Measurements from ENCODE around the gene MROH7. TPM values are rescaled to one million over a fixed set of nuclear protein-coding genes. Genes with fewer than 3 reads are reported as not detected.

Gene MROH7
- total RNA-seq, 4 donors from 2014 or later: 11.6 to 20.8 (median 14.8) TPM

DNA sequence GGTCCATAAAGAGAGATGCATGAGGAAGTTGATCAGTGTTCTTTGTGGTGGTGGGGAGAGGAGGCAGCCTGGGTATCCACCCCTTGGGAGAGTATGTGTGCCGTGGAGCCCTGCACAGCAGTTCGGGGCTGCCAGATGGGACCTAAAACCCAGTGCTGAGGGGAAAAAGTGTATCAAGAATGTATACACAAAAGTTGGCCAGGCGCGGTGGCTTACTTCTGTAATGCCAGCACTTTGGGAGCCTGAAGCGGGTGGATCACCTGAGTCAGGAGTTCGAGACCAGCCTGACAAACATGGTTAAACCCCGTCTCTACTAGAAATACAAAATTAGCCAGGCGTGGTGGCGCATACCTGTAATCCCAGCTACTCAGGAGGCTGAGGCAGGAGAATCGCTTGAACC lies 70.0 kb downstream of the MROH7 start:
- WGBS: 97% methylated on average over 10 of the region's 10 CpGs
- no peak for TF ChIP-seq EP300 (IDR thresholded peaks at IDR 0.05)
- TF ChIP-seq POLR2AphosphoS5 (IDR thresholded peaks at IDR 0.05): no peak
- TF ChIP-seq, protein P1, sequence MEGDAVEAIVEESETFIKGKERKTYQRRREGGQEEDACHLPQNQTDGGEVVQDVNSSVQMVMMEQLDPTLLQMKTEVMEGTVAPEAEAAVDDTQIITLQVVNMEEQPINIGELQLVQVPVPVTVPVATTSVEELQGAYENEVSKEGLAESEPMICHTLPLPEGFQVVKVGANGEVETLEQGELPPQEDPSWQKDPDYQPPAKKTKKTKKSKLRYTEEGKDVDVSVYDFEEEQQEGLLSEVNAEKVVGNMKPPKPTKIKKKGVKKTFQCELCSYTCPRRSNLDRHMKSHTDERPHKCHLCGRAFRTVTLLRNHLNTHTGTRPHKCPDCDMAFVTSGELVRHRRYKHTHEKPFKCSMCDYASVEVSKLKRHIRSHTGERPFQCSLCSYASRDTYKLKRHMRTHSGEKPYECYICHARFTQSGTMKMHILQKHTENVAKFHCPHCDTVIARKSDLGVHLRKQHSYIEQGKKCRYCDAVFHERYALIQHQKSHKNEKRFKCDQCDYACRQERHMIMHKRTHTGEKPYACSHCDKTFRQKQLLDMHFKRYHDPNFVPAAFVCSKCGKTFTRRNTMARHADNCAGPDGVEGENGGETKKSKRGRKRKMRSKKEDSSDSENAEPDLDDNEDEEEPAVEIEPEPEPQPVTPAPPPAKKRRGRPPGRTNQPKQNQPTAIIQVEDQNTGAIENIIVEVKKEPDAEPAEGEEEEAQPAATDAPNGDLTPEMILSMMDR (IDR thresholded peaks at IDR 0.05): no peak
- no peaks in the 10 kb centered on the region for H3K9me3 ChIP-seq
- H3K27me3 ChIP-seq: no peaks in the 10 kb centered on the region
- no peak overlapping the region for H3K4me3 ChIP-seq
- peaks cover 8 to 17% (median 13%) of the 10 kb centered on the region in 4 donors for H3K4me1 ChIP-seq
- DNase-seq (ENCODE audit: extremely low spot score): no peak
- H3K27ac ChIP-seq (replicated peaks in 1 of 4): no peak overlapping the region
- intact Hi-C loops (cut with DNase I): loop anchor here (10.0 kb wide), 1 partner anchor 217 kb away; no protein-coding TSS in a partner anchor
- H3K36me3 ChIP-seq: peaks cover 0 to 35% (median 18%) of the 10 kb centered on the region in 4 donors

DNA sequence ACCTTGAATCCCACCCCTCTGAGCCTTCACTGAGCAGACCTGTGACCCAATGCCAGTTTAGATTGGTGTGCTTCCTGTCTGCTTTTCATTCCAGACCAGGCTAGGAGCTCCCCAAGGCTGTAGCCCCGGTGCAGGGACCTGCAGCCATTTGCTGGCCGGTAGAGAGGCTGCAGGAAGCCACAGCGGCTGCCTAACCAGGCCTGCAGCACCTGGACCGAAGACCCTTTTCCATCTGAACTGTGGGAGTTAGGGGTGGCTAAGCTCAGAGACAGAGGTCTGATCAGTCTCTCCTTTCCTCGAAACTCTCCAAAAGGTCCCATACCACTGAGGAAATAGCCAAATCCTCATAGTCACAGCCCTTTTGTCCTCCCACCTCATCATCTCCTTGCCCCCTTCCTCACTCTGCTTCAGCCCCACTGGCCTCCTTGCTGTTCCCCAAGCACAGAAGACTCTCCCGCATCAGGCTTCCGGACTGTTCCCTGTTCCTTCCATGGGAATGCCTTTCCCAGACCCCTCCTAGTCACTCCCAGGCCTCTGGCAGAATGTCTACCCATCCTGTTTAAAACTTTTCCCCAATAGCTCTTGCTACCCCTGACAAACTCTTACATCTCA lies 73.4 kb downstream of the MROH7 start:
- intact Hi-C loops (cut with DNase I): loop anchor here (10.0 kb wide), 1 partner anchor 220 kb away; no protein-coding TSS in a partner anchor
- Histone ChIP-seq H3K36me3 (peaks cover 0 to 27% (median 26%) of the 10 kb centered on the region in 4 donors), H3K4me3 (peak overlapping the region; percentile 80 to 92 (median 90)), H3K27me3 (no peaks in the 10 kb centered on the region), H3K27ac (replicated peaks in 1 of 4) (peak overlapping the region; percentile 78 to 87 (median 80)), H3K4me1 (peaks cover 15 to 30% (median 22%) of the 10 kb centered on the region in 4 donors), H3K9me3 (no peaks in the 10 kb centered on the region)
- no peak for TF ChIP-seq POLR2A (IDR thresholded peaks at IDR 0.05; ENCODE audit: low read depth)
- TF ChIP-seq, protein P1 (IDR thresholded peaks at IDR 0.05): no peak
- TF ChIP-seq POLR2AphosphoS5 (IDR thresholded peaks at IDR 0.05): no peak
- TF ChIP-seq EP300 (IDR thresholded peaks at IDR 0.05): no peak
- DNase-seq (ENCODE audit: extremely low spot score): no peak
- 90% methylated on average over 5 of the region's 7 CpGs for WGBS

DNA sequence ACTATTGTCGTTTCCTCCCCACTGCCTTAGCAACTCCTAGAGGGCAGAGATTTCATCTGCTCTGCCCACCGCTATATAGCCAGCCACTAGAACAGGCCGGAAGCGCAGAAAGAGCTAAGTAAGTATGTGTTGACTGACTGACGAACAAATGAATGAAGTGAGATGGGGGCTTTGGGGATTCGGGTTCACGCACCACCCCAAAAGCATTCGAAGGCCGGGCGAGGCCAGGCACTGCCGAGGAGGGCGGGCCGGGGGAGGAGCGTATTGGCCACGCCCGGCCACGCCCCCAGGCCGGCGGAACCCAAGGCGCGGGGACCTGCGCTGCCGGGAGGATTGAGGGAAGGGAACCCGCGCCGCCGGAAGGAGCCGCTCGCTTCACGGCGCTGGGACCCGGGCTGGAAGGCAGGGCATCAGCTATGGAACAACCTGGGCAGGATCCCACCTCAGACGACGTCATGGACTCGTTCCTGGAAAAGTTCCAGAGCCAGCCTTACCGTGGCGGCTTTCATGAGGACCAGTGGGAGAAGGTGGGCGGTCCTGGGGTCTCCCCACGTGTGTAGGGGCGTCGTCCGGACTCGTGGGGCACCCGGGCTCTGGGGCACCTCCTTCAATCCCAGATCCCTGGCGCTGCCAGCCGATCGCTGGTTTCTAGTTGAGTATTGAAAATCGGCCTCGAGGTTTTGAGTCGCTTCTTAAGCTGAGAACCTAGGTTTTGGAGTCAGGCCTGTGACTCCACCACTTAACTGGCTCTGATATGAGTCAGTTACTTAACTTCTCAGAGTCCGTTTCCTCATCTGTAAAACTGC lies 74.1 kb downstream of the MROH7 start, which contains the start of gene TTC4:
Gene TTC4, plus strand, starts transcription at position 369 of the 806 bp plus-strand sequence. Its CDS starts 48 bp downstream, at position 417.
- intact Hi-C loops (cut with DNase I): loop anchor here (10.0 kb wide), 1 partner anchor 221 kb away; no protein-coding TSS in a partner anchor
- peak; percentile 95 for DNase-seq (ENCODE audit: extremely low spot score)
- TF ChIP-seq POLR2A (IDR thresholded peaks at IDR 0.05; ENCODE audit: low read depth) (peak; percentile 38), EP300 (IDR thresholded peaks at IDR 0.05) (no peak), POLR2AphosphoS5 (IDR thresholded peaks at IDR 0.05) (peak; percentile 83 to 84)
- TF ChIP-seq, protein P1 (IDR thresholded peaks at IDR 0.05): peak in 2 of 3 experiments; percentile 10 to 14
- 2% methylated on average over 22 of the region's 51 CpGs for WGBS
- no peaks in the 10 kb centered on the region for H3K9me3 ChIP-seq
- H3K4me3 ChIP-seq: peak within 1 kb of the TSS; percentile 80 to 92 (median 90)
- H3K4me1 ChIP-seq: peaks cover 15 to 30% (median 22%) of the 10 kb centered on the region in 4 donors
- no peaks in the 10 kb centered on the region for H3K27me3 ChIP-seq
- peak within 1 kb of the TSS; percentile 78 to 87 (median 80) for H3K27ac ChIP-seq (replicated peaks in 1 of 4)
- H3K36me3 ChIP-seq: peaks cover 0 to 27% (median 25%) of the 10 kb centered on the region in 4 donors

DNA sequence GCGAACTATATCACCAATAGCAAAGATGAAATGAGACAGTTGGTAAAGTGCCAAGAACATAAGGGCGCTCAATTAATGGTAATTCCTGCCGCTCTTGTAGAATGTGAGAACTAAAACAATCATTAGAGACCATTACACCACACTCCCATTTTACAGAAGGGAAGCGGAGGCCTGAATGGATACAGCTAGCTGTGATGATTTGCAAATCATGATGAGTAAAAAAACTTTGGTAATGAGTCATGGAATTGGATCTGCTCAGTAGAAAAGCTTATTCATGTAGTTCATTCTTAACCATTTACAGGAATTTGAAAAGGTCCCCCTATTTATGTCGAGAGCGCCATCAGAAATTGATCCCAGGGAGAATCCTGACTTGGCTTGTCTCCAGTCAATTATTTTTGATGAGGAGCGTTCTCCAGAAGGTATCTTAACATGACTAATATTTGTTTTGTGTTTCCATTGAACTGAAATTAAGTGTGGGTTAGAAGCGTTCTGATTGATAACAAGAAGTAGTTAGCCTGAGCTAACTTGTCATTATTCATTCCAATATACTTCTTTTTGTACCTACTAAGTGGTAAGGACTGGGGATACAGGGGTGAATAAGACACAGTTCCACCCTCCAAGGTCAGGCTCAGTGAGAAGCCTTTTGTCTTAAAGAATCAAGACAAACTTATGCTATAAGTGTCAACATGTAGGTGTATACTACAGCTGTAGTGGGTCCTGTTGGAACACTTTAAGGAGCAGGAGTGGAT lies 74.9 kb downstream of the MROH7 start:
- Histone ChIP-seq H3K9me3 (no peaks in the 10 kb centered on the region), H3K27ac (replicated peaks in 1 of 4) (peak overlapping the region; percentile 78 to 87 (median 80)), H3K27me3 (no peaks in the 10 kb centered on the region), H3K4me3 (peak overlapping the region; percentile 80 to 92 (median 90)), H3K36me3 (peaks cover 0 to 35% (median 30%) of the 10 kb centered on the region in 4 donors), H3K4me1 (peaks cover 15 to 30% (median 22%) of the 10 kb centered on the region in 4 donors)
- TF ChIP-seq, protein P1 (IDR thresholded peaks at IDR 0.05): no peak
- TF ChIP-seq POLR2A (IDR thresholded peaks at IDR 0.05; ENCODE audit: low read depth) (no peak), POLR2AphosphoS5 (IDR thresholded peaks at IDR 0.05) (no peak), EP300 (IDR thresholded peaks at IDR 0.05) (no peak)
- intact Hi-C loops (cut with DNase I): loop anchor here (10.0 kb wide), 1 partner anchor 222 kb away; no protein-coding TSS in a partner anchor
- whole genome bisulfite sequencing: 48% methylated on average over 8 of the region's 8 CpGs
- no peak for DNase-seq (ENCODE audit: extremely low spot score)

All from esophagus muscularis mucosa (tissue), 4 donors.